KOPT-K1 (cell line): ENCODE data around the gene LYSMD2.

Source experiments
- H3K27ac ChIP-seq: fragments of 200-600 bp; sonication (generic); 2 replicates; pipeline ENCODE4 v1.5.1; 2016; ENCODE audit warnings: antibody characterized with exemption, mild to moderate bottlenecking, low read depth, low read length; ENCODE audit not compliant: poor library complexity, severe bottlenecking
- H3K36me3 ChIP-seq: fragments of 200-600 bp; sonication (generic); 2 replicates; pipeline ENCODE4 v1.5.1; 2017; ENCODE audit warnings: antibody characterized with exemption, mild to moderate bottlenecking, low read length, moderate library complexity; ENCODE audit not compliant: insufficient read depth
- H3K9me3 ChIP-seq: fragments of 200-600 bp; sonication (generic); 2 replicates; pipeline ENCODE4 v1.5.1; 2017; ENCODE audit warnings: antibody characterized with exemption, low read length, mild to moderate bottlenecking; ENCODE audit not compliant: insufficient read depth, poor library complexity, severe bottlenecking

LYSMD2 gene

GRCh38 chr15:51677452-51677851, 60.0 kb downstream of the LYSMD2 start:
- H3K9me3 ChIP-seq: no peaks in the 10 kb centered on the region
- H3K27ac ChIP-seq: no peak overlapping the region
- H3K36me3 ChIP-seq: no peaks in the 10 kb centered on the region

- H3K9me3 ChIP-seq: no peaks in the 10 kb centered on the region
- H3K27ac ChIP-seq: no peak overlapping the region
Measured at GRCh38 chr15:51677021-51677420, 60.4 kb downstream of the LYSMD2 start.

GRCh38 chr15:51675234-51675633, 62.2 kb downstream of the LYSMD2 start:
- Histone ChIP-seq H3K9me3 (no peaks in the 10 kb centered on the region), H3K36me3 (no peaks in the 10 kb centered on the region), H3K27ac (no peak overlapping the region)

More at GRCh38 chr15:51677021-51677420, 60.4 kb downstream of the LYSMD2 start:
- no peaks in the 10 kb centered on the region for H3K36me3 ChIP-seq
